GM12878 (cell line): ENCODE data around the gene ZNF473. TPM values are rescaled to one million over a fixed set of nuclear protein-coding genes. Genes with fewer than 3 reads are reported as not detected.

Source experiments
- ATAC-seq: fragments of 200-7000 bp; cut with Tn5 transposase; 3 replicates; pipeline ENCODE4 v1.9.1; 2020; ENCODE audit warnings: mild to moderate bottlenecking, moderate library complexity
- BruUV-seq: library from RNA; stranded (reverse); fragments of 400-500 nt; replicated peaks from 2 replicates; lab custom pipeline; 2021; lab: Mats Ljungman, UMichigan
- CTCF ChIA-PET: fragments of 300-600 bp; sonication (Branson Sonifier 250); formaldehyde crosslinking; extraction: SDS; loops from one replicate; lab custom pipeline; 2021; ENCODE audit warnings: inconsistent platforms; lab: Yijun Ruan, JAX
- POLR2A ChIA-PET: fragments of 350-600 bp; formaldehyde crosslinking; extraction: SDS; loops from one replicate; lab custom pipeline; 2021; ENCODE audit warnings: inconsistent platforms; lab: Charles Lee
- RAD21 ChIA-PET: fragments of 300-600 bp; sonication (Branson Sonifier 250); formaldehyde crosslinking; loops from one replicate; lab custom pipeline; 2023; ENCODE audit warnings: antibody characterized with exemption; ENCODE audit not compliant: unreplicated experiment; lab: Charles Lee
- SMC1A ChIA-PET: fragments of 300-600 bp; sonication (Branson Sonifier 250); formaldehyde crosslinking; loops from one replicate; lab custom pipeline; 2023; ENCODE audit not compliant: unreplicated experiment, uncharacterized antibody; lab: Charles Lee
- DNase-seq: peaks from one replicate; pipeline ENCODE4 v3.0.0-alpha.2; 2011; ENCODE audit warnings: low read depth, low spot score
- FAIRE-seq: peaks from 3 replicates; lab custom pipeline; 2011; peaks lifted over from hg19 to GRCh38; lab: Jason Lieb, UNC
- H2AFZ ChIP-seq: 2 replicates; pipeline ENCODE4 v1.6.0; 2011; ENCODE audit warnings: low read depth, low read length, control low read depth; ENCODE audit not compliant: control insufficient read depth
- H3K27ac ChIP-seq: 2 replicates; pipeline ENCODE4 v1.5.1; 2011; ENCODE audit warnings: control low read depth; ENCODE audit not compliant: control insufficient read depth, insufficient read depth
- H3K27me3 ChIP-seq, 2 experiments: replicated peaks in 1 of 2; 2 replicates each; pipeline versions ENCODE4 v1.6.0 to v1.6.1; 2011; ENCODE audit warnings: low read length in 1 of 2; ENCODE audit not compliant: control insufficient read depth in 2 of 2, insufficient read depth in 2 of 2
- H3K36me3 ChIP-seq, 2 experiments: 2 replicates each; pipeline ENCODE4 v1.5.1; 2011; ENCODE audit warnings: low read length in 1 of 2; ENCODE audit not compliant: control insufficient read depth in 2 of 2, insufficient read depth in 2 of 2
- H3K4me1 ChIP-seq: 2 replicates; pipeline ENCODE4 v1.6.1; 2011; ENCODE audit warnings: mild to moderate bottlenecking, low read length, moderate library complexity, mixed read lengths; ENCODE audit not compliant: control insufficient read depth, insufficient read depth
- H3K4me2 ChIP-seq: 2 replicates; pipeline ENCODE4 v1.6.0; 2011; ENCODE audit warnings: control low read depth; ENCODE audit not compliant: control insufficient read depth, insufficient read depth
- H3K4me3 ChIP-seq: fragments of 200-600 bp; sonication (generic); 2 replicates; pipeline ENCODE4 v1.5.1; 2016
- H3K79me2 ChIP-seq: 2 replicates; pipeline ENCODE4 v1.6.0; 2011; ENCODE audit warnings: low read length; ENCODE audit not compliant: control insufficient read depth, insufficient read depth
- H3K9ac ChIP-seq: 2 replicates; pipeline ENCODE4 v1.8.0; 2011; ENCODE audit warnings: low read length, control low read depth, mixed read lengths; ENCODE audit not compliant: control insufficient read depth, insufficient read depth
- H3K9me3 ChIP-seq: replicated peaks from 3 replicates; pipeline ENCODE4 v1.5.1; 2011; ENCODE audit warnings: mild to moderate bottlenecking, low read length; ENCODE audit not compliant: control insufficient read depth, insufficient read depth
- H4K20me1 ChIP-seq: 2 replicates; pipeline ENCODE4 v1.6.0; 2011; ENCODE audit not compliant: control insufficient read depth, insufficient read depth
- RELA ChIP-seq: fragments of 450-650 bp; IDR thresholded peaks from 2 replicates; pipeline ENCODE4 v1.8.0; 2014; ENCODE audit warnings: borderline replicate concordance; ENCODE audit not compliant: partially characterized antibody
- SIN3A ChIP-seq: IDR thresholded peaks from 2 replicates; pipeline ENCODE4 v1.6.1; 2012; ENCODE audit warnings: low read depth, low read length, improper control_type of control experiment
- ZNF384 ChIP-seq: IDR thresholded peaks from 2 replicates; pipeline ENCODE4 v1.6.1; 2012; ENCODE audit warnings: low read depth, mild to moderate bottlenecking, low read length, improper control_type of control experiment, borderline replicate concordance
- WGBS: methylation state at CpG from one replicate; pipeline ENCODE4 v1.1.6; 2016; ENCODE audit warnings: low lambda C conversion rate; ENCODE audit not compliant: insufficient replicate concordance, insufficient coverage; ENCODE audit errors: missing lambda C conversion rate; 5-methylcytosine and 5-hydroxymethylcytosine counted together
- in situ Hi-C: fragments of 300-500 bp; cut with MboI; formaldehyde crosslinking; loops from 9 replicates; pipeline ENCODE4 v1.14.3; 2018; ENCODE audit warnings: mixed read lengths
- intact Hi-C: fragments of 100-400 bp; cut with micrococcal nuclease; formaldehyde crosslinking; loops from one replicate; pipeline ENCODE4 v1.14.2; 2022; ENCODE audit not compliant: unreplicated experiment
- polyA plus RNA-seq, 11 experiments: library from polyadenylated mRNA; depleted of rRNA in 4 of 11; unstranded in 6 of 11; stranded (reverse) in 5 of 11; fragments of >200 nt; fragmentation: Nextera tagmentation in 4 of 11; fragmentation: Illumina TruSeq in 1 of 11; extraction: Ambion mirVana in 4 of 11; extraction: Trizol in 1 of 11; gene quantifications; 1 replicate in 1 of 11; 2 replicates in 10 of 11; pipeline versions ENCODE4 v1.2.1 to v1.2.3, GENCODE V29; 2011 to 2016; ENCODE audit warnings: inconsistent platforms in 2 of 11, missing spikeins in 2 of 11, low read depth in 1 of 11
- total RNA-seq, 4 experiments: library from RNA; depleted of rRNA in 3 of 4; stranded (reverse); fragments of >200 nt in 3 of 4; fragmentation: Illumina TruSeq in 1 of 4; extraction: Trizol in 1 of 4; gene quantifications; 2 replicates each; pipeline versions ENCODE4 v1.2.1 to v1.2.3, GENCODE V29; 2013 to 2021
- TF ChIP-seq, protein P1 (sequence below): fragments of 450-650 bp; IDR thresholded peaks from 2 replicates; pipeline ENCODE4 v1.6.1; 2017; ENCODE audit warnings: mild to moderate bottlenecking
- TF ChIP-seq, protein P2 (sequence below): fragments of 450-650 bp; IDR thresholded peaks from 2 replicates; pipeline ENCODE4 v1.6.1; 2017; ENCODE audit warnings: low read depth, mild to moderate bottlenecking, moderate library complexity

ZNF473 gene
- total and polyA plus RNA-seq, 10 of the 15 experiments (the other 5 are each of a cell fraction or from before 2014, with no cell fraction given) = 2.3 to 14.9 (median 6.3) TPM

DNA sequence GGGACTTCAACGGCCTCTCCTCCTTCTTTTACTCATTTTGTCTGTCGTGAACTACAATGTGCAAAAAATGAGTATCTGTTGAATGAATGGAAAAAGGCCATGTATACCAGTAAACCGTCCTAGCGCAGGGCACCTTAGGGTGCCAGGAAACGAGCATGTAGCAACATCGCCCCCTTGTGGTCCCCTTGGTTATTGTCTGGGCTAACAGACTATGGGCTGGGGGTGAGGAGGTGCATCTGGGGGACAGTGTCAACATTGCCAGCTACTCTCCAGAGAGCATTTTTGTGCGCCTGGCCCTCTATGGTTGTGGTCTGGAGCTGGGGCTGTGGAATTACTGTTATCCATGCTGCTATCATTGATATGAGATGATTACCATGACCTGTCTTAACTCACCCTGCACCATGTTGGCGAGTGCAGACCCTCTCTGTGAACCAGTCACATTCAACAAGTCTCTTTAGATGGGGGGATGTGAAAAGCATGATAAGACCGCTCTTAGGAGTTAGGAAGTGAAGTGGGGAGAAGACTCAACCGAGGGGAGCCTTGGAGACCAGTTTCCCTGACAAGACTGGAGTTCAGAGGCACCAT lies 42.1 kb upstream of the ZNF473 start (continued):
- TF ChIP-seq, protein P1, sequence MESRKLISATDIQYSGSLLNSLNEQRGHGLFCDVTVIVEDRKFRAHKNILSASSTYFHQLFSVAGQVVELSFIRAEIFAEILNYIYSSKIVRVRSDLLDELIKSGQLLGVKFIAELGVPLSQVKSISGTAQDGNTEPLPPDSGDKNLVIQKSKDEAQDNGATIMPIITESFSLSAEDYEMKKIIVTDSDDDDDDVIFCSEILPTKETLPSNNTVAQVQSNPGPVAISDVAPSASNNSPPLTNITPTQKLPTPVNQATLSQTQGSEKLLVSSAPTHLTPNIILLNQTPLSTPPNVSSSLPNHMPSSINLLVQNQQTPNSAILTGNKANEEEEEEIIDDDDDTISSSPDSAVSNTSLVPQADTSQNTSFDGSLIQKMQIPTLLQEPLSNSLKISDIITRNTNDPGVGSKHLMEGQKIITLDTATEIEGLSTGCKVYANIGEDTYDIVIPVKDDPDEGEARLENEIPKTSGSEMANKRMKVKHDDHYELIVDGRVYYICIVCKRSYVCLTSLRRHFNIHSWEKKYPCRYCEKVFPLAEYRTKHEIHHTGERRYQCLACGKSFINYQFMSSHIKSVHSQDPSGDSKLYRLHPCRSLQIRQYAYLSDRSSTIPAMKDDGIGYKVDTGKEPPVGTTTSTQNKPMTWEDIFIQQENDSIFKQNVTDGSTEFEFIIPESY = no peak
- TF ChIP-seq RELA (no peak), SIN3A (no peak)
- TF ChIP-seq, protein P2, sequence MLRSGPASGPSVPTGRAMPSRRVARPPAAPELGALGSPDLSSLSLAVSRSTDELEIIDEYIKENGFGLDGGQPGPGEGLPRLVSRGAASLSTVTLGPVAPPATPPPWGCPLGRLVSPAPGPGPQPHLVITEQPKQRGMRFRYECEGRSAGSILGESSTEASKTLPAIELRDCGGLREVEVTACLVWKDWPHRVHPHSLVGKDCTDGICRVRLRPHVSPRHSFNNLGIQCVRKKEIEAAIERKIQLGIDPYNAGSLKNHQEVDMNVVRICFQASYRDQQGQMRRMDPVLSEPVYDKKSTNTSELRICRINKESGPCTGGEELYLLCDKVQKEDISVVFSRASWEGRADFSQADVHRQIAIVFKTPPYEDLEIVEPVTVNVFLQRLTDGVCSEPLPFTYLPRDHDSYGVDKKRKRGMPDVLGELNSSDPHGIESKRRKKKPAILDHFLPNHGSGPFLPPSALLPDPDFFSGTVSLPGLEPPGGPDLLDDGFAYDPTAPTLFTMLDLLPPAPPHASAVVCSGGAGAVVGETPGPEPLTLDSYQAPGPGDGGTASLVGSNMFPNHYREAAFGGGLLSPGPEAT = no peak

GRCh38 chr19:49984491-49984890 lies 41.3 kb upstream of the ZNF473 start:
- H2AFZ ChIP-seq = no peak overlapping the region
- ChIA-PET SMC1A (interaction anchor here (0.6 to 1.6 kb wide), 2 partner anchors 13 to 308 kb away, joined by 3 read pairs; no protein-coding TSS in a partner anchor), RAD21 (no interaction called here), CTCF (interaction anchor here (0.7 to 1.6 kb wide), 5 partner anchors 14 to 304 kb away, joined by 3 to 9 read pairs (median 4); no protein-coding TSS in a partner anchor), POLR2A (no interaction called here)
- no peaks in the 10 kb centered on the region for H3K27me3 ChIP-seq
- no peaks in the 10 kb centered on the region for H3K79me2 ChIP-seq
- DNase-seq (no peak), ATAC-seq (no peak), FAIRE-seq (no peak)
- peaks cover 2 to 3% of the 10 kb centered on the region in 2 experiments; a peak in 2 of 4 replicates for H3K36me3 ChIP-seq
- in situ Hi-C loops = loop anchor here (5.0 kb wide), 1 partner anchor 47 kb away; no protein-coding TSS in a partner anchor
- intact Hi-C loops = no loop called here
- H3K9me3 ChIP-seq = no peaks in the 10 kb centered on the region
- no peak for TF ChIP-seq ZNF384
- no peak overlapping the region for H3K9ac ChIP-seq
- no peak overlapping the region for H3K4me2 ChIP-seq
- H3K4me1 ChIP-seq = no peaks in the 10 kb centered on the region
- H3K4me3 ChIP-seq = no peak overlapping the region
- WGBS = 62% methylated on average over 11 of the region's 11 CpGs
- no TSS peak for BruUV-seq
- no peak overlapping the region for H3K27ac ChIP-seq
- peaks cover 12% of the 10 kb centered on the region; the same call in 1 of the 2 replicates for H4K20me1 ChIP-seq
